Retinal pigment epithelial cell (primary cell): ENCODE data around the gene OR4M1.
"Not testable (repeated sequence)": the region's sequence is repeated elsewhere in the genome, so short reads cannot be mapped to it uniquely, and the experiment has no call there.

Experiments used
- DNase-seq: peaks from one replicate; pipeline ENCODE4 v3.0.0-alpha.2; 2010; ENCODE audit warnings: low read depth
- H3K4me3 ChIP-seq: 2 replicates; pipeline ENCODE4 v1.5.1; 2011; ENCODE audit warnings: mild to moderate bottlenecking, low read length, control low read depth, moderate library complexity
- CTCF ChIP-seq: conservative IDR thresholded peaks from 2 replicates; pipeline ENCODE4 v1.5.1; 2011; ENCODE audit warnings: low read depth, low read length, control low read depth, inconsistent platforms

The OR4M1 gene

GRCh38 chr14:19775587-19775986, 2.3 kb downstream of the OR4M1 start:
- no peak overlapping the region for H3K4me3 ChIP-seq
- no peak for TF ChIP-seq CTCF
- DNase-seq, result no peak

- not testable (repeated sequence) for DNase-seq, H3K4me3 ChIP-seq
Observed at GRCh38 chr14:19785848-19786247, 12.5 kb downstream of the OR4M1 start.

GRCh38 chr14:19787318-19787717, 14.0 kb downstream of the OR4M1 start:
- H3K4me3 ChIP-seq, DNase-seq: not testable (repeated sequence)

GRCh38 chr14:19788150-19788549, 14.8 kb downstream of the OR4M1 start:
- not testable (repeated sequence) for DNase-seq, H3K4me3 ChIP-seq

GRCh38 chr14:19796520-19797108, 23.3 kb downstream of the OR4M1 start:
- not testable (repeated sequence) for DNase-seq

GRCh38 chr14:19799880-19800279, 26.6 kb downstream of the OR4M1 start:
- no peak overlapping the region for H3K4me3 ChIP-seq
- TF ChIP-seq CTCF, result no peak
- no peak for DNase-seq

More at GRCh38 chr14:19796520-19797108, 23.3 kb downstream of the OR4M1 start:
- H3K4me3 ChIP-seq, result not testable (repeated sequence)

GRCh38 chr14:19800282-19801117, 27.2 kb downstream of the OR4M1 start:
- no peak overlapping the region for H3K4me3 ChIP-seq
- no peak for TF ChIP-seq CTCF
- no peak for DNase-seq

- no peak overlapping the region for H3K4me3 ChIP-seq
Observed at GRCh38 chr14:19801118-19801464, 27.8 kb downstream of the OR4M1 start.

GRCh38 chr14:19803470-19803869, 30.2 kb downstream of the OR4M1 start, which contains the start of gene OR4N2:
Gene OR4N2, plus strand, starts transcription at chr14:19803770. Its CDS starts 23,679 bp downstream, at chr14:19827449.
- H3K4me3 ChIP-seq, DNase-seq: not testable (repeated sequence)

More at GRCh38 chr14:19801118-19801464, 27.8 kb downstream of the OR4M1 start:
- TF ChIP-seq CTCF, result no peak
- DNase-seq, result no peak

GRCh38 chr14:19813171-19813920, 40.0 kb downstream of the OR4M1 start:
- H3K4me3 ChIP-seq, DNase-seq: not testable (repeated sequence)

GRCh38 chr14:19819879-19820278, 46.6 kb downstream of the OR4M1 start:
- not testable (repeated sequence) for H3K4me3 ChIP-seq, DNase-seq

- not testable (repeated sequence) for DNase-seq, H3K4me3 ChIP-seq
Observed at GRCh38 chr14:19821016-19821415, 47.7 kb downstream of the OR4M1 start.
